Measurements from ENCODE around the gene PSMC4.
A peak's percentile ranks its signal among the peaks of the same experiment; 100 is the strongest.

PSMC4 gene

DNA sequence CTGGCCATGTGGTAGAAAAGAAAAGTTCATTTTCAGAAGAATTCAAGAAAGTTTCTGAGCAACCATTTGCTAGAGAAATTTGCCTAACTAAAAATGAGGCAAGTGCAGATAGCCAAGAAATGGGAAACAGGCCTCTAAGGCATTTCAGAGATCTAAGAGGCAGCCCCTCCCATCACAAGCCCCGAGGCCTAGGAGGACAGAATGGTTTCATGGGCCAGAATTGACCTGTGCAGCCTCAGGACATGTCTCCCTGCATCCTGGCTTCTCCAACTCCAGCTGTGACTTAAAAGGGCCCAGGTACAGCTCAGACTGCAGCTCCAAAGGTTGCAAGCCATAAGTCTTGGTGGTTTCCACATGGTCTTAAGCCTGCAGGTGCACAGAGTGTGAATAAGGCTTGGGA, 22.6 kb downstream of the PSMC4 start:
- no peak for DNase-seq (ENCODE audit: low read depth)

GRCh38 chr19:39994361-39994760, 23.4 kb downstream of the PSMC4 start:
- DNase-seq (ENCODE audit: low read depth) = no peak

- no peak for DNase-seq (ENCODE audit: low read depth)
These were observed 24.8 kb downstream of the PSMC4 start for GRCh38 chr19:39995794-39996193.

DNA sequence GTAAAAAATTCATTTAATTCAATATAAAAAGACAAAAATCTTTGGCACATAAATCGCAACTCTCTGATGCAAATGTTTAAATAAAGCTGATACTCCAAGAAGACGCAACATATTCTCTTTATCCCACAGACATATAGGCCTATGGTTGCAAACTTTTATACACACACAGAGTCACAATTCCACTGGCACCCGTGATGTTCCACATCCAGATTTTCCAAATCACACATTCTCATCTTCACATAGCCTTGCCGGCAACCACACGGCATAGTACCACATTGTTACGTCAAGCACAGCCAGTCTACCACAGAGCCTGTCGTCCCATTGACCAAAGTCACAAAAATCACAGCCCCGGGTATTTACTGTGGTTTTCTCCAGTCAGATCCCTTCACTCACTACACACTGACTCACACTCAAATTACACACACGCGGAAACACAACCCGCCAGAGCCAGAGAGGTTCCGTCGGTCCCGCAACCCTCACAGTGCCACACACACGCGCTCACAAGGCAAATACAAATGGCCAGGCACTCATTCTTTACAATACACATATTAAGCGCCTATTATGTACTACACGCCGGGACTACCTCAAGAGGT, 25.3 kb downstream of the PSMC4 start:
- DNase-seq (ENCODE audit: low read depth) = peak; percentile 19

DNA sequence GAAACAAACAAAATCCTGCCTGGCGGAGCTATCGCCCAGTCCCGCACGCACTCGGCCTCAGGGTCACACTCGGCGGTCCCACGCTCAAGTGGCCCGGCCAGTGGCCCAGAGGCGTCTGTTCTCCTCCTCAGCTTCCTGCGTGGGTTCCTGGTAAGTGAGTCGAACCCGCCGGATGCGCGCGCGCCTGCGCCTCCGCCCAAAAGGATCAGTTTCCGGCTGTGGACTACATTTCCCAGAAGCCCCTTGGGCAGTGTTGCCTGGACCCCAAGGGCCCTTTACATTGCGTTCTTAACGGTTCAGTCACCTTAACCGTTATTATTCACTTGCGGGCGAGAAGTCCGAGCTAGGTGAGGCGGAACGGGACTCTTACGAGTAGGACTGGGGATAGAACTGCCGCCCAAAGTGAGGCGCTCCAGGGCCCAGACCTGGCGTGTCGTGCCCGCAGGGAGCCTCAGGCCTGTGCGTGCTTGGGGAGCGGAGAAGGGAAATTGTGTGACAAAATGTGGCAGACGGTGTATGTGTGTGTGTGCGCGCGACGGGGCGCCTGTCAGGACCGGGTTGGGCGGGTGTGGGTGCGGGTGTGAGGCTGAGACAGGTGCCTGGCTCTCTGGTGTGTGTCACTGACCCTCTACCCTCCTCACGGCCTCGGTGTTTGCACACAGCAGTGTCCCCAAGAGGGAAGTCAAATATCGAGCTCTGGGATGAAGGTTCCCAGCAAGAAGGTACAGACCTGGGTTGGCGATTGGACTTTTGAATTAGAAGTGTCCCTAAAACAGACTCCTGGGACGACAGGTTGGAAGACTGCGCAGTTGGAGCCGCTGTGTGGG, 26.1 kb downstream of the PSMC4 start, which contains the start of gene ZNF546:
Gene ZNF546, plus strand, starts transcription at position 250 of the 827 bp plus-strand sequence. CDS start 1,267 bp downstream, outside the sequence.
- peak; percentile 80 for DNase-seq (ENCODE audit: low read depth)

DNA sequence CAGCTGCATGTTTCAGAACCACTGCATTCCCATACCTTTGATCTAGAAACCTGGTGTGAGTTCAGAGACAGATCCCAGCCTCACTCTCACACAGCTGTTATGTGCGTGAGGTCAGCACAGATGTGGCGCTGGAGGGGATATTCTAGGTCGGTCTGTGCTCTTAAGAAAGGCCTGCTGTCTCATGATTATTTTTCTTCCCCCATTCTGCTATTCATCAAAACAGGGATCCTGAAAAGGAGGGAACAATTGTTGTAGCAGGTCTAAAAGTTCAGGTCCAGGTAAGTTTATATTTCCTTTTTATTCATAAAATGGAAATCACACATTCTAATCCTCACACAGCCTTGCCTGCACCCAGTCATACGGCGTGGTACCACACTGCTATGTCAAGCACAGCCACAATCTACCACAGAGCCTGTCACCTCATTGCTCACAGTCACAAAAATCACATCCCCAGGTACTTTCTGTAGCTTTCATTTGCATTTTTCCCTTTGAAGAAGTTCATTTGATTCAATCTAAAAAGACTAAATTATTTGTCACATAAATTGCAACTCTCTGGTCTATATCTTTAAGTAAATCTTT, 26.8 kb downstream of the PSMC4 start:
- DNase-seq (ENCODE audit: low read depth) = no peak

GRCh38 chr19:39998501-39998900, 27.5 kb downstream of the PSMC4 start:
- no peak for DNase-seq (ENCODE audit: low read depth)

GRCh38 chr19:40005691-40006272, 34.8 kb downstream of the PSMC4 start:
- DNase-seq (ENCODE audit: low read depth) = no peak

DNA sequence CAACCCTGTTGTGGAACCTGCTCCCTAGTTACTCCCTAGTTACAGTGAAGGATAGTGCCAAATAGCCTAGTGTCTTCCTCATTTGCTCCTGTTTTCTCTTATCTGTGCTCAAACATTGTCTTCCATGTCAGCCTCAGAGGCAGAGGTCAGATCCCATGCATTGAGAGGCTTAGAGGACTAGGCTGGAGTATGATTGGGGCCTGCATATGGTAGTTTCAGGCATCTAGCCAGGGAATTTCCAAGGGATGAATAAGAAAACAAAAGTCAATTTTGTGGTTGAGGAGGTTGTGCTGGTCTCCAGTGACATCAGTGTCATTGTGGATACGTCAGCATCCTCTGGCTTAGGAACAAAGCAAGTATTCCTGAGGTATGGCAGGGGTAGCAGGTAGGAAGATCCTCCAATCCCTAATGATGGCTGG, 35.3 kb downstream of the PSMC4 start:
- no peak for DNase-seq (ENCODE audit: low read depth)

DNA sequence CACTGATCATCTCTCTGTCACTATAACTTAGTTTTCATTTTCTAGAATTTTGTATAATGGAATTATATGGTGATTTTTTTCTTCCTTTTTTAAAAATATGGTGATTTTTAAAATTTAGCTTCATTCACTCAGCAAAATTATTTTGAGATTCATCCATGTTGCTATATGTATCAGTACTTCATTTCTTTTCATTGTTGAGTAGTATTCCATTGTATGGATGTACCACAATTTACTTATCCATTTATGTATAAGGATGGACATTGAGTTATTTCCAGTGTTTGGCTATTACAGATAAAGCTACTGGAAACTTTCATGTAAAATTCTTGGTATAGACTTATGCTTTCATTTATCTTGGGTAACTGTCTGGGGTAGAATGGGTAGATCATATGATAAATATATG, 38.7 kb downstream of the PSMC4 start:
- no peak for DNase-seq (ENCODE audit: low read depth)

- DNase-seq (ENCODE audit: low read depth) = no peak
These were observed 43.0 kb downstream of the PSMC4 start for GRCh38 chr19:40013991-40014390.

GRCh38 chr19:40023969-40024368, 53.0 kb downstream of the PSMC4 start:
- no peak for DNase-seq (ENCODE audit: low read depth)

DNA sequence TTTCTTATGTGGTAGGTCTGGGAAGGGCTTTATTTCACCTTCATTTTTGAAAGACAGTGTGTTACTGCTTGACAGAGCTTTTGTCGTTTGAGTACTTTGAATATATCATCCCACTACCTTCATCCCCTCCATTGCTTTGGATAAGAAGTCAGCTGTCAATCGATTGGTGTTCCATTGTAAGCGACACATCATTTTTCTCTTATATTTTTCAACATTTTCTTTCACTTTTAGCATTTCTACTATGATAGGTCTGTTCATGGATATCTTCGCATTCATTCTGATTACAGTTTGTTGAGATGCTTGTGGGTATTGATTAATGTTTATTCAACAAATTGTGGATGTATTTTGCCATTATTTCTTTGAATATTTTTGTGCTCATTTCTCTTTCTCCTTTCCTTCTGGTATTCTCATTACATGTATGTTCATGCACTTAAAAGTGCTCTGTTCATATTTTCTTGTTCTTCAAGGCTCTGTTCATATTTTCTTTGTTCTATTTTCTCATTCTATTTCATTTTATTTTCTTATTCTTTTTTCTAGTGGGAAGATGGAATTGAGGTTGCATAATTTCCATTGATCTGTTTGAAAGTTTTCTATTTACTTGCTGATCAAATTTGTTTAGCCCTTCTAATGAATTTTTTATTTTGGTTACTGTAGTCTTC, 55.1 kb downstream of the PSMC4 start:
- DNase-seq (ENCODE audit: low read depth) = no peak

GRCh38 chr19:40026597-40026970, 55.6 kb downstream of the PSMC4 start:
- DNase-seq (ENCODE audit: low read depth) = no peak

Data from T-helper 22 cell (primary cell).